Superior temporal gyrus (tissue), 1 donor: ENCODE measurements around the gene SEMA6C.
"Not testable (repeated sequence)": the region's sequence is repeated elsewhere in the genome, so short reads cannot be mapped to it uniquely, and the experiment has no call there.

Experiments
- DNase-seq: peaks from one replicate; pipeline ENCODE4 v3.0.0-alpha.2; 2016; ENCODE audit errors: extremely low spot score

The SEMA6C gene

GRCh38 chr1:151130987-151131586, 15.3 kb downstream of the SEMA6C start:
- peak; percentile 66 for DNase-seq

DNA sequence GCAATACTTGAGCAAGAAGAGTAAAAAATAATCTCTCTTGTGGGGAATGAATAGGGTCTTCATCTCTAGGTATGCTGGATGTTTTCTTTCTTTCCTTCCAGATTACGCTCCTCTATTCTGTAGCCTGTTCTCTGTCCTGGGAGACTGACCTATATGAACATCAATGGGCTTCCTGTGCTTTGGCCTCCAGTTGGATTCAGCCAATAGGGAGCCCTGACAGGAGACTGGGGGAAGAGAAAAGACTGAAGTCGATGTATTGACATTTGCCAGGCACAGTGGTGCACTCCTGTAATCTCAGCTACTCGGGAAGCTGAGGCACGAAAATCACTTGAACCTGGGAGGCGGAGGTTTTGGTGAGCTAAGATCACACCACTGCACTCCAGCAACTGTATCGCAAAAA, 17.6 kb downstream of the SEMA6C start:
- DNase-seq: no peak

DNA sequence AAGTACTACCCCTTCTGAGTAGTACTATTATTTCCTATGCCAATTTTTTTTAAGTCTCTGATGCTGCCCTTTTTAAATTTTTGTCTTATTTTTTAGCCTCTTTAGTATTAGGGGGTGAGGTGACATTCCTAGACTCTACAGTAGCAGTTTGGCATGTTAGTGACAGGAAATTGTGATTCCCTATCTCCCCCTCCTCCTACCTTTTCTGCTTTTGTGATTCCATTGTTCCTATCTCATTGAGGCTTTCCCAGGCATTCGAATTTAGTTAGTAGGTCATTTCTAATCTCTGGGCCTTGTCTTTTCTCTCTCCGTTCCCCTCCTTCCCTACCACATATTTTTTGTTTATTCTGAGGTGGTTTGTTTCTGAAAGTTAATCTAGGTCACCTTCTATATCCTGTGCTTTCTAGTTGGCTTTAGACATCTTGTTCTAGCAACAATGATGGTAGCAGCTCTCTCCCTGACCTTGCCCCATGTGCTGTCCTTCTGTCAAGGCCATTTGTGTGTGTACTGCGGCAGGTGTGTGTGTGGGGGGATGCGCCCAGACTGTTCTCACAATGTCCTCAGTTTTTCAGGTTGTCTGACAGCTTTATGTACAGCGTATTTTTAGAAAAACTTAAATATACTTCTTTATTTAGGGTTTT, 21.5 kb downstream of the SEMA6C start:
- no peak for DNase-seq

DNA sequence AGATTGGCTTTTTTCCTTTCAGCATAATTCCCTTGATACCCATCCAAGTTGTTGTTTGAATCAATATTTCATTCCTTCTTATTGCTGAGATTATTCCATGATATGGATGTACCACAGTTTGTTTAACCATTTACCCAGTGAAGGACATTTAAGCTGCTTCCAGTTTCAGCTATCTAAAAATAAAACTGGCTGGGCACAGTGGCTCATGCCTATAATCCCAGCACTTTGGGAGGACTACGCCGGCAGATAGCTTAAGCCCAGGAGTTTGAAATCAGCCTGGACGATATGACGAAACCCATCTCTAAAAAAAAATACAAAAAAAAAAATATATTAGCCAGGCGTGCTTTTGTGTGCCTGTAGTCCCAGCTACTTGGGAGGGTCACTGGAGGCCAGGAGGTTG, 32.6 kb downstream of the SEMA6C start:
- no peak for DNase-seq

- DNase-seq: no peak
These were observed 38.1 kb downstream of the SEMA6C start for GRCh38 chr1:151108331-151108730.

DNA sequence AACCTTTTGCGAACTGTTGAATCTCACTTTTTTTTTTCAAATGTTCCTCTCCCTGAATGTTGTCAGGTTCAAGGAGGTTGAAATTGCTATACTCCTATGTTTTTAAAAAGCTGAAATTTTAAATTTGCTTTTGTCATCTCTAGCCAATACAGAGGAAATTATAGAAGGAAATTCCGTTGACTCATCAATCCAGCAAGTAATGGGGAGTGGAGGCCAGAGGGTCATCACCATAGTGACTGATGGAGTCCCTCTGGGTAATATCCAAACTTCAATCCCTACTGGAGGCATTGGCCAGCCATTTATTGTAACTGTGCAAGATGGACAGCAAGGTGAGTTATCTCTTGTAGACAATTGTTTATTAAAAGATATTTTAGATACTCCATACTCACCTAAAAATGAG, 39.5 kb downstream of the SEMA6C start:
- DNase-seq: no peak

- no peak for DNase-seq
These were observed 41.8 kb downstream of the SEMA6C start for GRCh38 chr1:151104630-151105029.

GRCh38 chr1:151098126-151098525, 48.3 kb downstream of the SEMA6C start:
- DNase-seq: no peak

DNA sequence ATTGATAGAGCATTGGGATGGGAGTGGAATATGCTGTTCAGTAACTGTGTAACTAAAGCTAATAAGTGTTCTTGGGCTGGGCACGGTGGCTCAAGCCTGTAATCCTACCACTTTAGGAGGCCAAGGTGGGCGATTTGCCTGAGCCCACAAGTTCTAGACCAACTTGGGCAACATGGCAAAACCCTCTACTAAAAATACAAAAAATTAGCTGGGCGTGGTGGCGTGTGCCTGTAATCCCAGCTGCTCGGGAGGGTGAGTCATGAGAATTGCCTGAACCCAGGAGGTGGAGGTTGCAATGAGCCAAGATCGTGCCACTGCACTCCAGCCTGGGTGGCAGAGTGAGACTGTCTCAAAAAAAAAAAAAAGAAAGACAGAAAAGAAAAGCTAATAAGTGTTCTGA, 49.0 kb downstream of the SEMA6C start:
- not testable (repeated sequence) for DNase-seq

- DNase-seq: no peak
These were observed 60.4 kb downstream of the SEMA6C start for GRCh38 chr1:151085953-151086559.
